GM21737 (cell line): ENCODE measurements around the gene SORCS3.

Experiments
- ATAC-seq: cut with Tn5 transposase; IDR thresholded peaks from one replicate; pipeline ENCODE4 v1.9.1; 2021; ENCODE audit warnings: mild to moderate bottlenecking, moderate library complexity; ENCODE audit not compliant: unreplicated experiment

The SORCS3 gene

DNA sequence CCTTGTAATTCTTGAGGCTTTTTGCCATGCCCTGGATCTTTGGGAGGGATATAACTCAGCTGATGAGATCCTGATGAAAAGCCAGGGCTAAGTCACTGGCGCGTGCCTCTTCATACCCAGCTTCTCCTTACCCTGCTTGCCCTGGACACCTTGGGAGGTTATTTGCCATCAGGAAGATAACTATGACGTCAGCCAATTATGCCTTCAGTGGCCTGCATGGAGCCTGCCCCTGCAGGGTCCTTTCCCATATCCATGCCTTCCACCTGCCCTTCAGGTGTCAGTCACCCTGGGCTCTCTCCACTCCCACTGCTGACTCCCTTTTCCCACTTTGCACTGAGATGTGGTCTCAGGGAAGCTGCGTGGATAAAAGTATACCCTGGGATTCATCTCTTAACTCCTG lies 520.1 kb downstream of the SORCS3 start:
- ATAC-seq: no peak

- no peak for ATAC-seq
Measured at GRCh38 chr10:105161767-105162166, 520.7 kb downstream of the SORCS3 start.

GRCh38 chr10:105170521-105170920 lies 529.4 kb downstream of the SORCS3 start:
- ATAC-seq: no peak

- no peak for ATAC-seq
Measured at GRCh38 chr10:105171945-105172344, 530.9 kb downstream of the SORCS3 start.

DNA sequence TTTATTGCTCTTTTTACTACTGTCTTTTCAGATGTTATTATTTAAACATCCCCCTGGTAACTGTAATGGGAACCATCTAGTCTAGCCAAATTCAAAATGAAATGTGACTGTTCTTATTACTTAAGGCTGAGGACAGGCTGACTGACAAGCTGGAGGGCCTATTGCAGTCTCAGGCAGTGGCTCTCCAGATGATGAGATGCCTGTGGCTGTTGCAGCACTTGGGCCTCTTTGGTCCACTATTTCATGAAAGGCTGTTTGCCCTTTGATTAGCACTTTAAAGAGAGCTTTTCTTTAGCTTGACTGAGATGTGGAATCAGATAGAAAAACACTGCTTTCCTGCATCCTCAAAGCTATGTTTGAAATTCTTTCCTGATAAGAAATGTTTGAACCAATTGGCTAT lies 540.5 kb downstream of the SORCS3 start:
- no peak for ATAC-seq

DNA sequence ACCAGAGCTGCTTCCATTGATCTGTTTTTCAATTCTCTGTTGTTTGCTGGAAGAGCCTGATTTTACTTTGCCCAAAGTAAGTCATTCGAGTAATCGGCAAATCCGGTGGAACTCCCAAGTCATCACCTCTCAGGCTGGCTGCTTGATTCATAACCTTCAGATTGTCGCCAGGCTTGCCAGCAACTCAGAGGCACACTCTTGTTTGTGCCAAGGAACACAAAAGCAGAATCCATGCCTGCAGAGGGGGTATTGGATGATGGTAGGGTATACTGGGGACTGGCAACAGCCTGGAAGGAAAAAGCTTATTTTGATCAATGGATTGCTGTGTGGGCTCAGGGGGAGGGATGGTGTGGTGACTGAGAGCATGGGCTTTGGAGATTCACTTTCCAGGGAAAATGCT lies 542.4 kb downstream of the SORCS3 start:
- ATAC-seq: no peak

DNA sequence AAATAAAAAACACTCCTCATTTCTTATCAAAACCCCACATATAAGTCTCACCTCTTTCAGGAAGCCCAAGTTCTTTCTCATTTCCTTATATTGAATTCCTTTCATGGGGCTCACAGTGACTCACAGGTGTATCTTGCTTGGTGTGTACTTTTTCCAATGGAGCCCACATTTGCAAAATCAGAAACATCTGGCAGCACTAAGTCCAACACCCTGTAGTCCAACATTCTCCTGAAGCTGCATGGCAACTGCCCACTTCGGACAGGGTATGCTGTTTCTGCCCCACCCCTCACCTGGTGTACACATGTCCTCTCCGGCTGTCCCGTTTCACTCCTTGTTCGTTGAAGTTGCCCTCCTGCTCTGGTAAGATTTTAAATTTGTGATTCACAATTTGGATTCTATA lies 544.1 kb downstream of the SORCS3 start:
- no peak for ATAC-seq

GRCh38 chr10:105187243-105187642 lies 546.2 kb downstream of the SORCS3 start:
- no peak for ATAC-seq

GRCh38 chr10:105188737-105189462 lies 547.8 kb downstream of the SORCS3 start:
- no peak for ATAC-seq

GRCh38 chr10:105189463-105189800 lies 548.3 kb downstream of the SORCS3 start:
- no peak for ATAC-seq

- no peak for ATAC-seq
Measured at GRCh38 chr10:105192146-105192545, 551.1 kb downstream of the SORCS3 start.

- ATAC-seq: no peak
Measured at GRCh38 chr10:105192861-105193260, 551.8 kb downstream of the SORCS3 start.

DNA sequence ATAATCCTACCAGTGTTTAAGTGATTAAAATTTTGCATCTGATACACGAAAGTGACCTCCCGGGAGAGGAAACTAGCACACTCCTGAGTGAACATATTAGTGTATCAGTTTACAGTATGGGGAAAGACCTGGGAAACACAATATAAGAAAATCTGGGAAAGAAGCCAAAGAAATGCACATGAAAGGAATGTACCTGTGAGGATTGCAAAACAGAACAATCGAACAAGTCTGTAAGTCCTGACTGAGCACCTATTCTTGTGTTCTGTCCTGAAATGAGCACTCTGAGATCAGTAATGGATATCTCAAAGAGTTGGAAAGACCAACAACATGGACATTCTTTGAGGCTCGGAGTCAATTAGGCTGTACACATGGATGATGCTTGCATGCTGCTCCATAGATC lies 554.7 kb downstream of the SORCS3 start:
- ATAC-seq: no peak

GRCh38 chr10:105197598-105198364 lies 556.7 kb downstream of the SORCS3 start:
- no peak for ATAC-seq

DNA sequence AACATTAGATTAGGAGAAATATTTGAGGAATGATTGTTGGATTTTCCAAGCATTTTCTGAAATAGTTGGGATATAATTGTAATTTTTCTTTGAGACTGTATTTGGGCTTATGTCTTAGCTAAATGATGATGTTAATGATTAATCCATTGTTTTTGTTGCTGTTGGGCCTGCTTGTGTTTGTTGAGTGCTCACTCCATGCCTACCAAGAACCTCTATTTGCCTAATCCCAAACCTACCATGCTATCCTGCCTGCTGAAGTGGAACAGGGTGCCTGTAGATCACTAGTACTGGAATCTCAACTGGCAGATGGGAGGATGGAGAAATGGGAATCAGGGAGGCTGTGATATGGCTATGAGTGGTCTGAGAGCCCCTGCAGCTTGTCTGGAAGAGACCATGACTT lies 565.5 kb downstream of the SORCS3 start:
- no peak for ATAC-seq

DNA sequence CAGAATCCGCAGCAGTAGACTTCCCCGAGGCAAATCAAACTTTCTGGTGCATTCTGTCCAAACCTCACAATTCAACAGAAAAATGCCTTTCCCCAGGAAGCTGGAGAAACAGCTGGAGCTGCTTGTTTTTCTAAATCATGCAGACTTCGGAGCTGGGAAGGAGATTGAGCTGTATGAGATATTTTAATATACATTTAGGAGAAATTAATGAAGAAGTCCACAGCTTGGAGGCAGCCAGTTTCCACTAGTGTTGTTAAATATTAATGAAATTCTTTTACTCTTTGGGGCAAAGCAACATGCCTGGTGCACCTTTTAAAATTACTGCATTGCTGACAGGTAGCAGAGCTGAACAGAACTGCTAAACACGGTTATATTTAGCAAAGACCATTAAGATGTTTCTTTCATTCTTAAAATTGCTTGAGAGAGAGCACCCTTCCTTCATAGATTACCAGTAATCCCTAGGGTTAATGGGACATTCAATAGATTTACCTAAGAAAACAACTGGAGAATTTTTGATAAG lies 566.4 kb downstream of the SORCS3 start:
- ATAC-seq: no peak

DNA sequence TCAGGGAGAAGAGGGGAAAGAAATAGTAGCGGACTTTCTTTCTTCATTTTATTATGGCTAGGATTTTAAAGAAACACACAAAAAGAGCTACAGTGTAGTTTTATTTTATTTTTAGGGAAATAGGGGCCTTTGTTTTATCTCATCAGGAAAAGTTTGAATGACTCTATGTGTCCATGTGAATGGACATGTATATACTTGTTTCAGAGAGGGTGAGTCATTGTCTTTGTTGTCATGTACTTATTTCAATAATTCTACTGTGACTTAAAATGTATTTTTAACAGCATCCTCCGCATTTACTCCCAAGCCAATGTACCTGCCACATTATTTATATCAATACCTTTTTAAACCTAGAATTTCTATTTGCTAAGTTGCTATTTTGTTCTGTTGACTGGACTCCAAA lies 569.5 kb downstream of the SORCS3 start:
- ATAC-seq: no peak

DNA sequence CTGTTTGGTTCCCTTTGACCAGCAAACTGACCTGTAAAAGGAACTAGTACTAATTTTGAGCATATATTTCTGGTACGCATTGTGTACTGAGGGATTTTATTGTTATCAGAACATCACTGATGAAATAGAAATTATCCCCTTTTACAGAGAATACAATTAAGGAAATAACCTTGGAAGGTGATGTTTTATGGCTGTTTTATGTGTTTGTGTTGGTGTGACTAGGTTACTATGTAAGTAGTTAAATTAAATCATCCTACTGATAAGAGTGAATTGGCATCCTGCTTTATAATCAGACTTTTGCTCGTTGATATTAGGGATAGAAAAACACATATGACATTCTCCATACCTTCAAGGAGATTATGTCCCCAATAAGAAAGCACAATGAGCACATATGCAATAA lies 596.6 kb downstream of the SORCS3 start:
- no peak for ATAC-seq

DNA sequence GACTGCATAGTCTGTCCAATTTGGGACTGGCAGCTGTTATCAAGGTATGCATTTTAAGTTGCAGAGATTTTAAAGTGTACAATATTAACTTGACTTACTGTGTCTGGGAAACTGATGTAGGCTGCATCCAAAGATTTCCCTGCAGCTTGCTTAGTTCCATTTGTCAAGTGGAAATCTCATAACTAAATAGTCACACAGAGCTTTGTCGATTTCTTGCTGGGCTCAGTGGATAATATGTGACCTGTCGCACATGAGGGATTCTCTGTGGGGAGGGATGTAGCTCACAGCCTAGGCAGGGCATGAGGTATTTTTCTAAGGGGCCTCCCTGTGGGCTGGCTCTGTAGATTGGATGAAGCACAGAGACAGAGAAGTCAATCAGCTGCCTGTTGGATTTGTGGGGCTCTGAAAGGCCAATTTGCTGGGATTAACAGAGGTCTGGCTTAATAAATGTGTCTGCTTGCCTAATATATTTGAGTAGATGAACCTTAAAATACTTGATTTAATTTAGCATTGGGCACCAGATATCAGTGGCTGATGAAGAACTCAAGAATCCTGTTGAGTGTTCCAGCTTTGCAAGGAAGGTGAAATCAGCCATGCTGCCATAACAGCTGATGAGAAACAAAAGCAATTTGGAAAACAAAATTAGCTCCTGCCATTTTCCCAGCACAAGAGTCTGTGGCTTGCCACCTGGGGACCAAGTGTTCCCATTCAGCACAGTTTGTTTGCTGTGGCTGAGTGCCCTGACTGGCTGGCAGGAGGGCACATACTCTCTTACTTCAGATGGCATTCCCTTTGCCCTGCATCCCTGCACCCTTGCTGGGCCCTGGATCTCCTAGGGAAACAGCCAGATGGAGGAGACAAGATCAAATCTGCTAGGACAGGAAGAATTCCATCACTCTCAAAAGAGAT lies 598.5 kb downstream of the SORCS3 start:
- no peak for ATAC-seq

- no peak for ATAC-seq
Measured at GRCh38 chr10:105241254-105241653, 600.2 kb downstream of the SORCS3 start.

- ATAC-seq: no peak
Measured at GRCh38 chr10:105243381-105243780, 602.3 kb downstream of the SORCS3 start.
